Activated B cell treated with CpG ODN at 0.5 μM for 24 hours (primary cell): Measurements from ENCODE around the gene DEFB132. TPM values are rescaled to one million over a fixed set of nuclear protein-coding genes. Genes with fewer than 3 reads are reported as not detected.

Source experiments
- ATAC-seq: fragments of 200-7000 bp; cut with Tn5 transposase; one replicate; pipeline ENCODE4 v1.10.0; 2021; ENCODE audit warnings: low read depth, mild to moderate bottlenecking, moderate library complexity
- CTCF ChIA-PET: fragments of 350-600 bp; sonication (Branson Sonifier 250); formaldehyde crosslinking; loops from one replicate; lab custom pipeline; 2021; ENCODE audit warnings: antibody characterized with exemption; lab: Charles Lee
- POLR2A ChIA-PET: fragments of 350-600 bp; sonication (Branson Sonifier 250); formaldehyde crosslinking; loops from one replicate; lab custom pipeline; 2021; ENCODE audit warnings: antibody characterized with exemption; lab: Charles Lee
- DNase-seq: peaks from one replicate; pipeline ENCODE4 v3.0.0; 2022
- H3K27ac Mint-ChIP-seq: one replicate; pipeline ENCODE4 v1.8.0; 2020; ENCODE audit warnings: mixed read lengths
- H3K27me3 Mint-ChIP-seq: one replicate; pipeline ENCODE4 v1.8.0; 2021; ENCODE audit warnings: mixed read lengths
- H3K36me3 Mint-ChIP-seq: one replicate; pipeline ENCODE4 v1.8.0; 2021; ENCODE audit warnings: low read depth, mixed read lengths
- H3K4me1 Mint-ChIP-seq: one replicate; pipeline ENCODE4 v1.8.0; 2021; ENCODE audit warnings: mixed read lengths
- H3K4me3 Mint-ChIP-seq: one replicate; pipeline ENCODE4 v1.8.0; 2020; ENCODE audit warnings: mild to moderate bottlenecking, mixed read lengths
- H3K9me3 Mint-ChIP-seq: one replicate; pipeline ENCODE4 v1.8.0; 2020; ENCODE audit warnings: mixed read lengths
- CTCF ChIP-seq: fragments of 200-600 bp; IDR thresholded peaks from one replicate; pipeline ENCODE4 v1.8.0; 2022; ENCODE audit warnings: antibody characterized with exemption, mild to moderate bottlenecking
- intact Hi-C: fragments of 100-400 bp; cut with micrococcal nuclease; formaldehyde crosslinking; loops from one replicate; pipeline ENCODE4 v1.15.1; 2024
- total RNA-seq: library from RNA; stranded (reverse); gene quantifications from 2 replicates; pipeline ENCODE4 v1.2.3, GENCODE V29; 2022

Gene DEFB132
- total RNA-seq, 1 donor from 2014 or later, result not detected

- POLR2A ChIA-PET, result no interaction called here
- no peak for ATAC-seq
- intact Hi-C loops, result no loop called here
- Mint-ChIP-seq H3K27ac (no peak overlapping the region), H3K4me3 (no peak overlapping the region), H3K9me3 (no peaks in the 10 kb centered on the region), H3K4me1 (no peaks in the 10 kb centered on the region), H3K36me3 (peaks cover 11% of the 10 kb centered on the region), H3K27me3 (no peaks in the 10 kb centered on the region)
- TF ChIP-seq CTCF, result no peak
- DNase-seq, result no peak
- CTCF ChIA-PET, result interaction anchor here (1.0 kb wide), 1 partner anchor 58 kb away, joined by 3 read pairs; no protein-coding TSS in a partner anchor
Observed at GRCh38 chr20:272718-273117, 15.2 kb downstream of the DEFB132 start.

GRCh38 chr20:273884-274283 is 16.4 kb downstream of the DEFB132 start:
- intact Hi-C loops, result no loop called here
- CTCF ChIA-PET, result interaction anchor here (1.0 kb wide), 1 partner anchor 57 kb away, joined by 3 read pairs; no protein-coding TSS in a partner anchor
- peaks cover 11% of the 10 kb centered on the region for H3K36me3 Mint-ChIP-seq
- no peaks in the 10 kb centered on the region for H3K9me3 Mint-ChIP-seq
- ATAC-seq (no peak), DNase-seq (no peak)
- peaks cover 1% of the 10 kb centered on the region for H3K4me1 Mint-ChIP-seq
- no peak overlapping the region for H3K4me3 Mint-ChIP-seq
- no peak overlapping the region for H3K27ac Mint-ChIP-seq
- POLR2A ChIA-PET, result no interaction called here
- no peak for TF ChIP-seq CTCF
- no peaks in the 10 kb centered on the region for H3K27me3 Mint-ChIP-seq

- DNase-seq (no peak), ATAC-seq (no peak)
- no peaks in the 10 kb centered on the region for H3K9me3 Mint-ChIP-seq
- no peak overlapping the region for H3K27ac Mint-ChIP-seq
- CTCF ChIA-PET, result no interaction called here
- no peak for TF ChIP-seq CTCF
- H3K4me1 Mint-ChIP-seq, result peaks cover 1% of the 10 kb centered on the region
- H3K4me3 Mint-ChIP-seq, result no peak overlapping the region
- peaks cover 14% of the 10 kb centered on the region for H3K36me3 Mint-ChIP-seq
- POLR2A ChIA-PET, result no interaction called here
- no peaks in the 10 kb centered on the region for H3K27me3 Mint-ChIP-seq
- intact Hi-C loops, result no loop called here
Observed at GRCh38 chr20:275791-276190, 18.3 kb downstream of the DEFB132 start.

- H3K4me1 Mint-ChIP-seq, result peaks cover 1% of the 10 kb centered on the region
Observed at GRCh38 chr20:276620-277495, 19.3 kb downstream of the DEFB132 start.

More at GRCh38 chr20:276620-277495, 19.3 kb downstream of the DEFB132 start:
- H3K27ac Mint-ChIP-seq, result no peak overlapping the region
- ATAC-seq, result no peak
- TF ChIP-seq CTCF, result no peak
- DNase-seq, result no peak
- intact Hi-C loops, result no loop called here
- no peak overlapping the region for H3K4me3 Mint-ChIP-seq
- H3K27me3 Mint-ChIP-seq, result no peaks in the 10 kb centered on the region
- no peaks in the 10 kb centered on the region for H3K9me3 Mint-ChIP-seq
- ChIA-PET POLR2A (no interaction called here), CTCF (no interaction called here)
- H3K36me3 Mint-ChIP-seq, result peaks cover 15% of the 10 kb centered on the region
